Hippocampal formation (tissue), 2 donors: ENCODE data around the gene LHCGR.
A peak's percentile ranks its signal among the peaks of the same experiment; 100 is the strongest.
"Not testable (repeated sequence)": the region's sequence is repeated elsewhere in the genome, so short reads cannot be mapped to it uniquely, and the experiment has no call there.

Experiments used
- DNase-seq, 2 donors: peaks; one replicate each; lab custom pipeline; 2025; lab: John Stamatoyannopoulos, UW

LHCGR gene

DNA sequence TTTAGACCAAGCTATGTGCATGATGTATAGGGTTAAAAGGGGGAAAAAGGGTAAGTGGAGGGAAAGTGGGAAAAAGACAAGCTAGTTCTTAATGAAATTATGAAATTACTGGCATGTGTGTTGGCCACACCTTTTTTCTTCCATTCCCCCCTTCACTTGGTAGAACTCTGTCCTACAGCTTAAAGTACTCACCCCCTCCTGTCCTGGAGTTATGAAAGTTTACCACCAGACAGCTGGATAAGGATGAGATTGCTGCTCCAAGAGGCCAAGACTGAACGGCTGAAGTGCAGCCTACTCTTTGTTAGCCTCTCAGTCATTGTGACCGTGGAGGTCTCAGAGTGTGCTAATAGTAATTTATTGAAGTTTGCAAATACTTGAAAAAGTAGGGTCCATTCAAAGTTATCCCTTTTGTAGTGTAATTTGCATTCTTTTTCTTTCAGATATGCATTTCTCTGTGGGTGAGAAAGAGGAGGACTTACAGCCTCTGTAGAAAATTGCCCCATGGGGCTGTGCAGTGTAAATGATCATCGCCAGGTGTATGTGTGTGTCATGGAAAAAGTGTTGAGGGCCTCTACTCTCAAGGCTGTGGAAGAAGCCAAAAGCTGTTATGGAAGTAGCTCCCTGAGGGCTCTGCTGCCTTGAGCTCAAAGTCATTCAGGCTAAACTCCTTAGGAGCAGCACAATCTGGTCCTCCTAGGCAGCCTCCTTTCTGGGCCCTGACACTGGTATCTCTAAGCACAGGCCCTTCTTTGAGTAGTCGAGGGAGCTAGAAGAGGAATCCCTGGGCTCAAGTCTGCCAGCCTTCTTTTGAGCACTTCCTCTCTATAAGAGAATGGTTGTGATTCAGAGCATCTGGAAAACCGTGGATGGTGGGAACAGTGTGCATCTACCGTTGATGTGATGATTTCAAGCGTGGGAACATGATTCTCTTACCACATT, 46.2 kb downstream of the LHCGR start:
- DNase-seq = no peak

DNA sequence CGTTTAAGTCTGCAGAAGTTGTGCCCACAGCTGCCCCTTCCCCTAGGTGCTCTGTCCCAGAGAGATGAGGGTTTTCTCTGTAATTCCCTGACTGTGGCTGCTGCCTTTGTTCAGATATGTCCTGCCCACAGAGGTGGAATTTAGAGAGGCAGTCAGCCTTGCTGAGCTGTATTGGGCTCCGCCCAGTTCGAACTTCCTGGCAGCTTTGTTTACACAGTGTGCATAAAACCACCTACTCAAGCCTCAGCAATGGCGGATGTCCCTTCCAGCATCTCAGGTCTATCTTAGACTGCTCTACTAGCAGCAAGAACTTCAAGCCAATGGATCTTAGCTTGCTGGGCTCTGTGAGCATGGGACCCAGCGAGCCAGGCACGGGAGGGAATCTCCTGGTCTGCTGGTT, 48.1 kb downstream of the LHCGR start:
- DNase-seq = no peak

DNA sequence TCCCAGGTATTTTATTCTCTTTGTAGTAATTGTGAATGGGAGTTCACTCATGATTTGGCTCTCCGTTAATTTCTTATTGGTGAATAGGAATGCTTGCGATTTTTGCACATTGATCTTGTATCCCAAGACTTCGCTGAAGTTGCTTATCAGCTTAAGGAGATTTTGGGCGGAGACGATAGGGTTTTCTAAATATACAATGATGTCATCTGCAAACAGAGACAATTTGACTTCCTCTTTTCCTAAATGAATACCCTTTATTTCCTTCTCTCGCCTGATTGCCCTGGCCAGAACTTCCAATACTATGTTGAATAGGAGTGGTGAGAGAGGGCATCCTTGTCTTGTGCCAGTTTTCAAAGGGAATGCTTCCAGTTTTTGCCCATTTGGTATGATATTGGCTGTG, 51.9 kb downstream of the LHCGR start:
- DNase-seq = not testable (repeated sequence)

DNA sequence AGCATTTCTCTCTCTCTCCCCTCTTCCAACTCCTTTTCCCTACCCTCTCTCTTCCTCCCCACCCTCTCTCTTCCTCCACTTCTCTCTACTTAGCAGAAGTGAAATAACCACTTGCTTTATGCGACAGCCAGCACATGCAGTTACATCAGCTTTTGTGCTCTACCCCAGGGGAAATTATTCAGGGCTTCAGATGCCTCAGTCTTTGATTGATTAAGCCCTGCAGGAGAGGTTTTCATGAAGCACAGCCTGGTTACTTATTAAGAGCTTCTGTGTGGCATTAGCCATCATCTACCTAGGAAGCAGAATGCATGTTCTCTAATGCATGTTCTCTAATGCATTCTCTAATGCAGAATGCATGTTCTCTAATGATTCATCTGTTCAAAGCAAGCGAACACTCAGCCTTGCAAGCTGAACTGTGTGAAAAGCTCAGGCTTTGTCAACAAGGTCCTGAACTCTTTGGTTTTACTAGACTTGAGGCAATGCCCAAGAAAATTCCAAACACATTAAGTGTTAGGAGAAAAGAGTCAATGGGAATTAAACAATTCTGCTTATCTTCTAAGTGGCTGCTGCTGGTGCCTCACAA, 56.1 kb downstream of the LHCGR start:
- DNase-seq = no peak

DNA sequence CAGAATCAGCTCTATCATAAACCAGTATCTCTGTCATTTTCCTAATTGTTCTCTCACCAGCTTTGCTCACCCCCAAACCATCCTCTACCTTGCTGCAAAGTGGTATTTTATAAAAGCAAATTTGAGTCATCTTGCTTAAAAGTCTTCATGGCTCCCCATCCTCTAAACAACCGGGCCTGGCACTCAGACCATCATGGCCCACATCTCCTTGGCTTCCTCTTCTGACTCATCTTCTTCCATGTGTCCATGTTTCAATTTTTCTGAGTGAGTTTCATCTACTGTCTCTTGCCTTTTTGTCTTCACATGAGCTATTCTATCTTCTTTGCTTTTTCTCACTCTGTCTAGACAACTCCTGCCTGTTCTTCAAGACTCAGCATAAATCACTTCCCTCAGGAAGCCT, 58.6 kb downstream of the LHCGR start:
- DNase-seq = no peak

DNA sequence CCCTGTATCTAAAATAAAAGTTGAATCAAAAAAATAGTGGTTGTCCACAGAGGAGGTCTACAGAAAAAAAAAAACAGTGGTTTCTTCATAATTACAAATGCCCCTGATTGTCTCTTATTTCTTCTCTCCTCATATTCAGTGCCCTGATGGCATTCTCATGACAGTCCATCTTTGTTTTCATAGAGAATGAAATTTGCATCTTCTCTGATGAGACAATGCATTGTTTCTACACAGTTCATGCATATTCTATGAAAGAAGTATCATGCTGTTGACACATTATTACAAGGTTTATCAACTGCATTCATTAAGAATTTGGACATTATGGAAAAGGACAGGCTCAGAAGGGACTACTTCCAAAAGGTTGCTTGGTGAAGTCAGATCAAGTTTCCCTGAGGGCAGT, 59.5 kb downstream of the LHCGR start:
- peak in 1 of 2 donors; percentile 75 for DNase-seq

DNA sequence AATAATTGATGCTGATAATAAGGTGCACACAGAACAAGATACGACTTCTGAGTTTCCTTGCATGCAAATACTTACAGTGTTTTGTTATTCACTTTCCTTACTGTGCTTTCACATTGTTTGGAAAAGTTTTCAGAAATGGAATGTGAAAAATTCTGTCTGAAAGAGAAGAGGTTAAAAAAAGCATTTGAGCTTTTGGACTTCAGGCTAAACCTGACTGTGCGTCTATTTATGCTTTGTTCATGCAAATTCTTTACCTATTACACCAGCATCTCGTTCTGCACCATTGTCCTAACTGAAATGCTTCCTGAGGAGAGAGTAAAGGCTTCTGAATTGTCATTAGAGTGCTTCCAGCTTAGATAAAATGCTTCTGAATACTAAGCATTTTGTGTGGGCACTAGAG, 61.4 kb downstream of the LHCGR start:
- no peak for DNase-seq

DNA sequence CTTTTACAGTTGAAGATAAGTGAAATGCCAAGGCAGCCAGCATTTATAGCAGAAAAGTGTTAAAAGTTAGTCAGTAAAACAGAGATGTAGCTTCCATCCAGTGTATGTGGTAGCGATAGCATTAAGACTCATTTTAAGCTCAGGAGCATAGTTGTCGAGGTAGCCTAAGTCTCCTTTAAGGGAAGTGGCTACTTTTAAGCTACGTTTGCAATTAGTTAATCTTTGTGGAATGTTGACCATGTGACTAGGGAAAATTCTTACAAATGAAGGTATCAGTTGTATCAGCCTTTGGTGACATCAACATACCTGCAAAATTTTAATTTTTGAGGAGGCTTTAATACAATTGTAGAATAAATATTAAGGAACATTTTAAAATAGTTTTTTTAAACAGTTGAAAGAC, 61.9 kb downstream of the LHCGR start:
- no peak for DNase-seq

DNA sequence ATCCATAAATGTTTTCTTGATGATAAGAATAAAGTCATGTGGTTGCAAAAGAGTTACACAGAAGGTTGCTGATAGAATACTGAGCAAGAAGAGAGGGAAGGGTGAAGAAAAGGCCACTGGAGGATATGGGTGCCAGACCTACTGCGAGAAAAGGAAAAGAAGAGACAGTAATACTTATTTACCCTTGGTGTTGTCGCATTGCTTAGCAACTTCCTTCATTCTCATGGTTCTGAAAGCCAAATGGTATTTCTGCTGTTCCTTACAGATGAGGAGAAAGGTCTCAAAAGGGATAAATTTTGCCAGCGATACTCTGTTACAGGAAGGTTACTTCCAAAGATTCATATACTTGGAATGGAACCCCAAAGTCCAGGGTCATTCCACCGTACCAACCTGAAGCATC, 62.5 kb downstream of the LHCGR start:
- no peak for DNase-seq

DNA sequence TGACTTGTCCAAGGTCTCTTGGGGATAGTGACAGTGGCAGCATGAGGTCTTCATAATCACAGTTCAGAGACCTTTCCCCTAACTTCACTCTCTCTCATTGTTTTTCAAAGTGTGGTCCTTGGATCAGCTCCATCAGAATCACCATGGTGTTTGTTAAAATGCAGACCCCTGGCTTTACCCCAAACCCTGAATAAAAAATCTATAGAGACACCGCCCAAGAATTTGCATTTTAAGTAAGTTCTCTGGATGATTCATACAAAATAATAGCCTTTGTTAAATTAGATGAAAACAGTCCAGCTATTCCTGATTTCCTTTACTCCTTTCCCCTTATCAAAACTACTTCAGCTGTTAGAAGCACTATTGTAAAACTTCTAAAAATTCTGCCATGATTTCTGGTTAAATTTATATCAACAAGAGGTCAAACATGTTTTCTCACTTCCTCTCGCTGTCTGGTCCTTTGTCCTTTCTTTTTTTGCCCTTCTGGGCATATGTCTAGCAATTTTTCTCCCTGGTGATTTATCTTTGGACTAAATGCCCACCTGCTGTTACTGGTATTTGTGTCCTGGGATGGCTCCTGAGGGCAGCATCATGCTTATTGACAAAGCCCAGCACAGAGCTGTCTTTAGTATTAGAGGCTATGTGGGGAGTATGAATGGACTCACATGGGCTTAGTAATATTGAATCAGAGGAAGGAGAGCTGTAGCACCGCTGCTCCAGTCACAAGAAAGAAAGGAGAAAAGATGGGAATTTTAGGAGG, 63.4 kb downstream of the LHCGR start:
- no peak for DNase-seq

DNA sequence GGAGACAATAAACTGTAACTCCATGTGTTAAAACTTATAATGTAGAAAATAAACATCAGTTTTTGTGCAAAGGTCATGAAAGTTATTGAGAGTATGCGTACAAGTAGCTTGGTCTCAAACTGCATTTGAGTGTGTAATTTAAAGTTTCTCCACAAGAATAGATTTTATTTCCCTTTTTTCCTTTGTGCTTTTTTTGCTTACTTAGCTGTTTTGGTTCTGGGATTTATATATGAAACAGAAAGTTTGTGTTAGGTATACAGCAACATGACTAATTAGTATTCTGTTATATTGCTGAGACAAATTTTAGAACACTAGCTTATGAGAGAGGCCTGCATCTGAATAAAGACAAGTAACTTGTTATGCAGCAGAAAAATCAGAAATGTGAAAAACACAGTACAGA, 70.4 kb downstream of the LHCGR start:
- no peak for DNase-seq

DNA sequence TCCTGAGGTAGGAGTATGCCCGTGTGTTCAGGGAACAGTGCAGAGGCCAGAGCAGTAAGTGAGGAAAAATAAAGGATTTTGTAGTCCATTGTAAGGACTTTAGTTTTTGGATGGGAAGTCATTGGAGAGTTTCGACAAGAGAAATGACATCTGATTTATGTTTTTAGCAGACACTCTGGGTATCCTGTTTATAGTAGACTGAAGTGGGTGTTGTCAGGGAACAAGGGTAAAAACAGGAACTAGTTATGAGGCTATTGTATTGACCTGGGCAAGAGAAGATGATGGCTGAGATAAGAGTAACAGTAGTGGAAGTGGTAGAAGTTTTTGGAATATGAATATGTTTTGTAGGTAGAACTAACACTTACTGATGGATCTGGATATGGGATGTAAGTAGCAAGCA, 78.1 kb downstream of the LHCGR start:
- no peak for DNase-seq

DNA sequence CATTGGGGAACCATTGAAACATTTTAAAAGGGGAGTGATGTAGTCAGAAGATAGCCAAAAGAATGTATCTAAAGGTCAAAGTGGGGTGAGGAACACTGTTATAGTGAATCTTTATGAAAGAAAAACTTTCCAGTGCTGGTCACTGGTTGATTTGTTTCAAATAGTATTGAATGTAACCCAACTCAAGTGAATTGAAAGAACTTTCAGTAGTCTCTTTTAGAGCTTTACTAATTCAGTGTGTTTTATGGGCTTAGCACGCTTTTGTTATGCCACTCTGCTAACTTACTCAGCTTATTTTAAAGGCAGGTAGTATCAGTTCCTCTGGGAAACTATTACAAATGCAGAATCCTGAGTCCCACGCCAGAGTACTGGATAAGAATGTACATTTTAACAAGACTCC, 80.6 kb downstream of the LHCGR start:
- DNase-seq = no peak

DNA sequence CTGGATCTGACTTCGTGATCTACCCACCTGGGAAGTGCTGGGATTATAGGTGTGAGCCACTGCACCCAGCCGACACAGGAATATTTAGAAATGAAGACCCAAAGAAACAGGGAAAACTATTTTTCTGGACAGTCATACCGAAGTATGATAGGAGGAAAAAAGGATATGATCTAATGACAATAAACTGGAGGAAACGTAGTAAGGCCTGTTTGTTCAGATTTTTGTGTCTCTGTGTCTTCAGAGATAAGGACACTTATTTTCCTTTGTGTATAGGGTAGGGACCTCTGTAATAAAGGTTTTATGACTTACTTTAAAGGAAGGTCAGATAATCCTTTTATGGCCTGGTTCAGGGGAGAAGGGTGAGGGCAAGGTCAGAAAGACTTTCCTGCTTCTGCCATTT, 81.9 kb downstream of the LHCGR start:
- DNase-seq = no peak

DNA sequence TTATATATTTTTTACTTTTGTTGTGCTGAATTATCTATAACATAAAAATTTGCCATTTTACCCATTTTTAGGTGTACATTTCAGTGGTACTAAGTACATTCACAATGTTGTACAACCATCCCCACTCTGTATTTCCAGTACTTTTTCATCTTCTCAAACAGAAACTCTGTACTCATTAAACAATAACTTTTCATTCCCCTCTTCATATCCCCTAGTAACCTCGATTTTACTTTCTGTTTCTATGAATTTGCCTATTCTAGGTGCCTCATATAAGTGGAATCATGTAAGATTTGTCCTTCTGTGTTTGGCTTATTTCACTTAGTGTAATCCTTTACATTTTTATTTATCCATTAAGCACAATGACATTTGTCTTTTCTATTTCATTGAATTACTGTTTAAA, 86.5 kb downstream of the LHCGR start:
- DNase-seq = no peak

DNA sequence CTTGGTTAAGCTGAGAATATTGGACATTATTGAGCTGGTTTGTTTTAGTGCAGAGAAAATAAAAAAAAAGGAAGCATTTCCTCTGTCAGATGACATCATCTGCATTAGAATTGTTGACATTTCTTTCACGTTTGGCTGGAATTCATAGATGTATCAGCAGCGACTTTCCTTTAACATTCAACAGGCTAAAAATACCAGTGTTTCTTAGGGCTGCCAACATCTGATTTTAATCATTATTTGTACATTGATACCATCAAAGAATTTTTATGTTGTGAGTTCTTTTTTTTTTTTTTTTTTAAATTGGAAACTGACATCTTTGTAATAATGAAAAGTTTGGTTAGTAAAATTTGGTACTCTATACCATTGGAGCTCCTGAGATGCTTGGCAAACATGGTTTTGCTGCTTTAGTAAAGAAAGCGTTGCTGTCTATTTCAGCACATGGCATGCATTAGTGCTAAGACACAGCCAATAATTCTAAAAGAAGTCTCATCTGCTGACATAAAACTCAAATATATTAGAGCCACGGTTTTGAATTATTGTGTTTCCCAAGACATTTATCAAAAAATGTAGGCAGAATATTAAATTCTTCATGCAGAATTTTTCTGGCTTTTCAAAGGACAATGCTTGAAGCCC, 104.2 kb downstream of the LHCGR start:
- no peak for DNase-seq

DNA sequence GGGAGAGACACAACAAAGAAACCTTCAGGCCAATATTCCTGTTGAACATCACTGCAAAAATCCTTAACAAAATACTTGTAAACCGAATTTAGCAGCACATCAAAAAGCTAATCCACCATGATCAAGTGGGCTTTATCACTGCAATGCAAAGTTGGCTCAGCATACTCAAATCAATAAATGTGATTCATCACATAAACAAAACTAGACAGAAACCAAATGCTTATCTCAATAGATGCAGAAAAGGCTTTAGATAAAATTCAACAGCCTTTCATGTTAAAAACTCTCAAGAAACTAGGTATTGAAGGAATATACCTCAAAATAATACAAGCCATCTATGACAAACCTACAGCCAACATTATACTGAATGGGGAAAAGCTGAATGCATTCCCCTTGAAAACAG, 117.3 kb downstream of the LHCGR start:
- no peak for DNase-seq
